OCI-LY3 (cell line): ENCODE data around the gene STRADB.
"Not testable (repeated sequence)": the region's sequence is repeated elsewhere in the genome, so short reads cannot be mapped to it uniquely, and the experiment has no call there.

Experiments
- H2AFZ ChIP-seq: fragments of 200-600, 300-600 bp; shearing (Covaris generic); 2 replicates; pipeline ENCODE4 v1.6.0; 2014; ENCODE audit warnings: antibody characterized with exemption, low read depth, low read length
- H3K27ac ChIP-seq: fragments of 200-600, 300-600 bp; sonication (generic); 2 replicates; pipeline ENCODE4 v1.5.1; 2014; ENCODE audit warnings: mild to moderate bottlenecking, low read length, moderate library complexity, mixed read lengths
- H3K27me3 ChIP-seq: fragments of 200-600, 300-600 bp; sonication (generic); 2 replicates; pipeline ENCODE4 v1.6.1; 2014; ENCODE audit warnings: low read depth, low read length, mixed read lengths
- H3K36me3 ChIP-seq: fragments of 200-600, 300-600 bp; sonication (generic); replicated peaks from 2 replicates; pipeline ENCODE3; 2014; ENCODE audit warnings: low read depth, low read length, mixed read lengths
- H3K4me1 ChIP-seq: fragments of 300-600, 200-600 bp; sonication (generic); 2 replicates; pipeline ENCODE4 v1.6.1; 2014; ENCODE audit warnings: low read length, mixed read lengths
- H3K4me2 ChIP-seq: fragments of 200-600, 300-600 bp; sonication (generic); 2 replicates; pipeline ENCODE4 v1.6.1; 2014; ENCODE audit warnings: low read length, mixed read lengths
- H3K4me3 ChIP-seq: fragments of 300-600, 200-600 bp; sonication (generic); 2 replicates; pipeline ENCODE4 v1.5.1; 2014; ENCODE audit warnings: antibody characterized with exemption, mild to moderate bottlenecking, low read length, moderate library complexity
- H3K79me2 ChIP-seq: fragments of 300-600, 200-600 bp; shearing (Covaris generic); 2 replicates; pipeline ENCODE4 v1.6.1; 2014; ENCODE audit warnings: mild to moderate bottlenecking, low read length, mixed read lengths
- H3K9ac ChIP-seq: fragments of 300-600, 200-600 bp; shearing (Covaris generic); 2 replicates; pipeline ENCODE4 v1.6.0; 2014; ENCODE audit warnings: mild to moderate bottlenecking, low read length, moderate library complexity
- H3K9me3 ChIP-seq: fragments of 200-600, 300-600 bp; shearing (Covaris generic); 2 replicates; pipeline ENCODE4 v1.6.1; 2014; ENCODE audit warnings: low read length, mixed read lengths; ENCODE audit not compliant: insufficient read depth
- H4K20me1 ChIP-seq: fragments of 200-600, 300-600 bp; sonication (generic); 2 replicates; pipeline ENCODE4 v1.6.1; 2016; ENCODE audit warnings: low read length, mixed read lengths; ENCODE audit not compliant: insufficient read depth
- CTCF ChIP-seq: fragments of 200-600, 300-600 bp; sonication (generic); IDR thresholded peaks from 2 replicates; pipeline ENCODE4 v1.5.1; 2014; ENCODE audit warnings: antibody characterized with exemption, low read length, low read depth
- EZH2phosphoT487 ChIP-seq: fragments of 200-600 bp; shearing (Covaris generic); IDR thresholded peaks from 2 replicates; pipeline ENCODE4 v1.6.1; 2018; ENCODE audit warnings: antibody characterized with exemption, mixed run types, low read depth

STRADB gene

GRCh38 chr2:201432038-201432620 is 19.4 kb upstream of the STRADB start:
- Histone ChIP-seq H3K79me2 (peaks cover 7% of the 10 kb centered on the region), H3K9ac (no peak overlapping the region)

GRCh38 chr2:201432621-201433393 is 18.7 kb upstream of the STRADB start:
- Histone ChIP-seq H3K79me2 (peaks cover 7% of the 10 kb centered on the region), H3K9ac (no peak overlapping the region), H3K4me3 (no peak overlapping the region), H3K36me3 (no peaks in the 10 kb centered on the region), H2AFZ (no peak overlapping the region), H3K27ac (no peak overlapping the region), H3K9me3 (no peaks in the 10 kb centered on the region), H3K4me1 (no peaks in the 10 kb centered on the region), H3K4me2 (no peak overlapping the region), H3K27me3 (no peaks in the 10 kb centered on the region), H4K20me1 (no peaks in the 10 kb centered on the region)
- TF ChIP-seq EZH2phosphoT487, result no peak
- no peak for TF ChIP-seq CTCF

More at GRCh38 chr2:201432038-201432620, 19.4 kb upstream of the STRADB start:
- Histone ChIP-seq H4K20me1 (no peaks in the 10 kb centered on the region), H3K36me3 (no peaks in the 10 kb centered on the region), H2AFZ (no peak overlapping the region), H3K9me3 (no peaks in the 10 kb centered on the region), H3K27me3 (no peaks in the 10 kb centered on the region), H3K4me2 (no peak overlapping the region), H3K27ac (no peak overlapping the region), H3K4me1 (no peaks in the 10 kb centered on the region), H3K4me3 (no peak overlapping the region)
- TF ChIP-seq EZH2phosphoT487 (no peak), CTCF (no peak)

- Histone ChIP-seq H2AFZ (no peak overlapping the region), H3K9me3 (no peaks in the 10 kb centered on the region), H3K4me1 (no peaks in the 10 kb centered on the region), H3K36me3 (no peaks in the 10 kb centered on the region), H3K4me3 (no peak overlapping the region), H3K9ac (no peak overlapping the region), H3K4me2 (no peak overlapping the region), H4K20me1 (no peaks in the 10 kb centered on the region), H3K79me2 (peaks cover 7% of the 10 kb centered on the region), H3K27me3 (no peaks in the 10 kb centered on the region), H3K27ac (no peak overlapping the region)
- TF ChIP-seq EZH2phosphoT487 (no peak), CTCF (no peak)
Observed at GRCh38 chr2:201433394-201433995, 18.0 kb upstream of the STRADB start.

- Histone ChIP-seq H4K20me1 (no peaks in the 10 kb centered on the region), H3K79me2 (peaks cover 10% of the 10 kb centered on the region; the same call in 1 of the 2 replicates)
Observed at GRCh38 chr2:201436141-201436540, 15.4 kb upstream of the STRADB start.

GRCh38 chr2:201439336-201439922 is 12.1 kb upstream of the STRADB start:
- not testable (repeated sequence) for H3K79me2 ChIP-seq

More at GRCh38 chr2:201436141-201436540, 15.4 kb upstream of the STRADB start:
- Histone ChIP-seq H3K27ac (no peak overlapping the region), H3K4me2 (no peak overlapping the region), H3K9ac (no peak overlapping the region), H2AFZ (no peak overlapping the region), H3K4me1 (no peaks in the 10 kb centered on the region), H3K9me3 (no peaks in the 10 kb centered on the region), H3K36me3 (no peaks in the 10 kb centered on the region), H3K4me3 (no peak overlapping the region), H3K27me3 (no peaks in the 10 kb centered on the region)
- TF ChIP-seq CTCF (no peak), EZH2phosphoT487 (no peak)

More at GRCh38 chr2:201439336-201439922, 12.1 kb upstream of the STRADB start:
- not testable (repeated sequence) for H3K27me3 ChIP-seq, H3K9ac ChIP-seq, H3K4me2 ChIP-seq, H4K20me1 ChIP-seq, H3K4me3 ChIP-seq, H2AFZ ChIP-seq, H3K9me3 ChIP-seq, H3K4me1 ChIP-seq, H3K27ac ChIP-seq, H3K36me3 ChIP-seq
